WI38 (cell line): ENCODE measurements around the gene ZNF821.
A peak's percentile ranks its signal among the peaks of the same experiment; 100 is the strongest.

Source experiments
- H3K4me3 ChIP-seq: 2 replicates; pipeline ENCODE4 v1.5.1; 2011; ENCODE audit warnings: low read depth, mild to moderate bottlenecking, control low read depth, low read length
- TF ChIP-seq, protein P1 (sequence below): IDR thresholded peaks from 2 replicates; pipeline ENCODE4 v1.5.1; 2012; ENCODE audit warnings: low read depth, mild to moderate bottlenecking, control low read depth, low read length

Gene ZNF821

GRCh38 chr16:71893888-71894228, 9.9 kb upstream of the ZNF821 start:
- H3K4me3 ChIP-seq: peak overlapping the region; percentile 98
- TF ChIP-seq, protein P1, sequence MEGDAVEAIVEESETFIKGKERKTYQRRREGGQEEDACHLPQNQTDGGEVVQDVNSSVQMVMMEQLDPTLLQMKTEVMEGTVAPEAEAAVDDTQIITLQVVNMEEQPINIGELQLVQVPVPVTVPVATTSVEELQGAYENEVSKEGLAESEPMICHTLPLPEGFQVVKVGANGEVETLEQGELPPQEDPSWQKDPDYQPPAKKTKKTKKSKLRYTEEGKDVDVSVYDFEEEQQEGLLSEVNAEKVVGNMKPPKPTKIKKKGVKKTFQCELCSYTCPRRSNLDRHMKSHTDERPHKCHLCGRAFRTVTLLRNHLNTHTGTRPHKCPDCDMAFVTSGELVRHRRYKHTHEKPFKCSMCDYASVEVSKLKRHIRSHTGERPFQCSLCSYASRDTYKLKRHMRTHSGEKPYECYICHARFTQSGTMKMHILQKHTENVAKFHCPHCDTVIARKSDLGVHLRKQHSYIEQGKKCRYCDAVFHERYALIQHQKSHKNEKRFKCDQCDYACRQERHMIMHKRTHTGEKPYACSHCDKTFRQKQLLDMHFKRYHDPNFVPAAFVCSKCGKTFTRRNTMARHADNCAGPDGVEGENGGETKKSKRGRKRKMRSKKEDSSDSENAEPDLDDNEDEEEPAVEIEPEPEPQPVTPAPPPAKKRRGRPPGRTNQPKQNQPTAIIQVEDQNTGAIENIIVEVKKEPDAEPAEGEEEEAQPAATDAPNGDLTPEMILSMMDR: no peak

- TF ChIP-seq, protein P1: no peak
- no peak overlapping the region for H3K4me3 ChIP-seq
Observed at GRCh38 chr16:71889147-71889546, 5.2 kb upstream of the ZNF821 start.

GRCh38 chr16:71885261-71885650, 1.3 kb upstream of the ZNF821 start:
- TF ChIP-seq, protein P1: no peak
- H3K4me3 ChIP-seq: no peak overlapping the region

- peak overlapping the region; percentile 73 for H3K4me3 ChIP-seq
- TF ChIP-seq, protein P1: no peak
Observed at GRCh38 chr16:71883168-71883848, 674 bp downstream of the ZNF821 start.

DNA sequence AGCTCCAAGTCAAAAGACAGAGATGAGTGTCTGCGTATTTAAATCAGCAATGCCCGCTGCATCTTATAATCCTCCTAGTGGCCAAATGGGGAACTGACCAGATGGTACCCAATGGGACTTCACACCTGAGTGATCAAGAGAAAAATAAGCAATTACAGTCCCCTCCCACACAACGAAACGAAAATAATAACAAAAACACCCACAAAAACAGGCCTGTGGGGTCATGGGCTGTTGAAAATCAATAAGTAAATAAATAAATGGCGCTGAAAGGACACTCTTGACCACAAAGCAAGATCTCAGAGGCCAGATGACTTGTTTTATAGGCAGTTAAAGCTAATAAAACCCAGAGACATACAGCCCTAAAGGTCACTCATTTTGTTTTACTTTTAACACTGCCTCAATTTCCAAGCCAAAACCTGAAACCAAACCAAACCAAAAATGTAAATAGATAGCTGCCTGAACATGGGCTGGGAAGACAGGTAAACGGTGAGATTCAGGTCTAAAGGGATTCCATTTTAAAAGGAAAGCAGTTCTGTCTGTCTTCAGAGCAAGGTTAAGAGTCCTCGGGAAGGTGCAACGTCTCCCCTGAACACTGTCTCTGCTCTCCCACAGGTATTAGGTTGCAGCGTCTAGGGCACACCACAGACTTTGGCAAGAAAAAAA, 1.3 kb downstream of the ZNF821 start:
- TF ChIP-seq, protein P1: peak; percentile 82
- H3K4me3 ChIP-seq: peak overlapping the region; percentile 73

DNA sequence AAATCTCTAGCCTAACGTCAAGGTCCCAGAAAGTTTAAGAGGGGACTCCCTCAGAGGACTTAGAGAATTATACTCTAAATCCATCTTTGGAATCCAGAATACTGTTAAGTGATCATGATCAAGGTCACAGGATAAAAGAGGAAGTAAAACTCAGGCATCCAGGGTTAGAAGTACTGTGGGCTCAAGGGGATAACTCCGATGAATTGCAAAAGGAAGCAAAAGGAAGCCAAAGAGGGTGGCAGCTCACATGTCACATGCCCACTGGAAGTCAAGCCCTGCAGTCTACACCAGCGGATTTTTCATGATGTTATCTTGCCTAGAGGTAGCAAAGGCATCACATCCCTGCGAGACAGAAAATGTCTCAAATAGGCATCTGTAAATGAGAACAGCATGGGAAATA, 3.8 kb downstream of the ZNF821 start:
- TF ChIP-seq, protein P1: no peak
- no peak overlapping the region for H3K4me3 ChIP-seq

- TF ChIP-seq, protein P1: no peak
- H3K4me3 ChIP-seq: no peak overlapping the region
Observed at GRCh38 chr16:71878911-71879310, 5.1 kb downstream of the ZNF821 start.
